ENCODE results near the gene RNF149.

Gene RNF149

DNA sequence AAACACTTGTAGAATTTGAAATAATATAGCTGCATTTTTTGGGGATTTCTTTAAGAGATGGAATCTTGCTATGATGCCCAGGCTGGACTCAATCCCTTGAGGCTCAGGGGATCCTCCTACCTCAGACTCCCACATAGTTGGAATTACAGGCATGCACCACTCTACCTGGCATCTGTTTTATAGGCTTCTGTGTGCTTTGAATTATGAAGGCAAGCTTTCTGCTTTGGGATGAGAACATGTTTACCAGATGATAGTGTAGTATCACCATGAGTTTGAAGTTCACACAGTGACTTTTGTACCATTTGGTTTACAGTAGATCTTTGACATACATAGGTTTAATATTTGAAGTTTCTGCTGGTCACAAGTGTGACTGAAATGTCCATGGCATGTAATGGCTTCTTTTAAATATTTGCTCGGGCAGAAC is 45.1 kb downstream of the RNF149 start:
- TF ChIP-seq ZFP30 (CRISPR knock-in tag; IDR thresholded peaks at IDR 0.05) = no peak
- no peak for TF ChIP-seq ISL1 (CRISPR knock-in tag; IDR thresholded peaks at IDR 0.05)
- no peak for TF ChIP-seq OSR1 (CRISPR knock-in tag; IDR thresholded peaks at IDR 0.05)
- TF ChIP-seq, protein P1, sequence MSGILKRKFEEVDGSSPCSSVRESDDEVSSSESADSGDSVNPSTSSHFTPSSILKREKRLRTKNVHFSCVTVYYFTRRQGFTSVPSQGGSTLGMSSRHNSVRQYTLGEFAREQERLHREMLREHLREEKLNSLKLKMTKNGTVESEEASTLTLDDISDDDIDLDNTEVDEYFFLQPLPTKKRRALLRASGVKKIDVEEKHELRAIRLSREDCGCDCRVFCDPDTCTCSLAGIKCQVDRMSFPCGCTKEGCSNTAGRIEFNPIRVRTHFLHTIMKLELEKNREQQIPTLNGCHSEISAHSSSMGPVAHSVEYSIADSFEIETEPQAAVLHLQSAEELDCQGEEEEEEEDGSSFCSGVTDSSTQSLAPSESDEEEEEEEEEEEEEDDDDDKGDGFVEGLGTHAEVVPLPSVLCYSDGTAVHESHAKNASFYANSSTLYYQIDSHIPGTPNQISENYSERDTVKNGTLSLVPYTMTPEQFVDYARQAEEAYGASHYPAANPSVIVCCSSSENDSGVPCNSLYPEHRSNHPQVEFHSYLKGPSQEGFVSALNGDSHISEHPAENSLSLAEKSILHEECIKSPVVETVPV (CRISPR knock-in tag; IDR thresholded peaks at IDR 0.05) = no peak
- TF ChIP-seq TOX (CRISPR knock-in tag; IDR thresholded peaks at IDR 0.05; ENCODE audit: borderline replicate concordance) = no peak
- no peak for ATAC-seq

DNA sequence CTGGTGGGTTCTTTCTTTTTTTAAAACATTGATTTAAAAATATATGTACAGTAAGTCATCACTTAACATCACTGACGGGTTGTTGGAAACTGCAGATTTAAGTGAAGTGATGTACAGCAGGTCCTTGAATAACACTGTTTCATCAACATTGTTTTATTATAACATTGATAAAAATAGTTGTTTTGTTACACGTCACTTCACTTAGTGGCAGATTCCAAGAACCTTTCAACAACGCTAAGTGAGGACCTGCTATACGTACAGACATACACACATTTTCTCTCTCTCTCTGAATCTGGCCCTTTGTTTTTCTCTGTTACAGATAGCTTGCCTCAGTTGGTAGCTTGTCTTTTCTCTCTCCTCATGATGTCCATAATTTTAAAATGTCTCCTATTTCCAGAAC is 46.4 kb downstream of the RNF149 start:
- ATAC-seq = no peak
- no peak for TF ChIP-seq ZNF8 (CRISPR knock-in tag; IDR thresholded peaks at IDR 0.05)
- no peak for TF ChIP-seq ZNF565 (CRISPR knock-in tag; conservative IDR thresholded peaks at IDR 0.05; ENCODE audit: low read depth)
- no peak for TF ChIP-seq ZFP30 (CRISPR knock-in tag; IDR thresholded peaks at IDR 0.05)
- no peak for TF ChIP-seq CSDC2 (CRISPR knock-in tag; IDR thresholded peaks at IDR 0.05)
- no peak for TF ChIP-seq ZNF70 (CRISPR knock-in tag; IDR thresholded peaks at IDR 0.05)
- TF ChIP-seq, protein P2, sequence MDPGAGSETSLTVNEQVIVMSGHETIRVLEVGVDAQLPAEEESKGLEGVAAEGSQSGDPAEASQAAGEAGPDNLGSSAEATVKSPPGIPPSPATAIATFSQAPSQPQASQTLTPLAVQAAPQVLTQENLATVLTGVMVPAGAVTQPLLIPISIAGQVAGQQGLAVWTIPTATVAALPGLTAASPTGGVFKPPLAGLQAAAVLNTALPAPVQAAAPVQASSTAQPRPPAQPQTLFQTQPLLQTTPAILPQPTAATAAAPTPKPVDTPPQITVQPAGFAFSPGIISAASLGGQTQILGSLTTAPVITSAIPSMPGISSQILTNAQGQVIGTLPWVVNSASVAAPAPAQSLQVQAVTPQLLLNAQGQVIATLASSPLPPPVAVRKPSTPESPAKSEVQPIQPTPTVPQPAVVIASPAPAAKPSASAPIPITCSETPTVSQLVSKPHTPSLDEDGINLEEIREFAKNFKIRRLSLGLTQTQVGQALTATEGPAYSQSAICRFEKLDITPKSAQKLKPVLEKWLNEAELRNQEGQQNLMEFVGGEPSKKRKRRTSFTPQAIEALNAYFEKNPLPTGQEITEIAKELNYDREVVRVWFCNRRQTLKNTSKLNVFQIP (CRISPR knock-in tag; IDR thresholded peaks at IDR 0.05; ENCODE audit: borderline replicate concordance, low read depth) = no peak
- TF ChIP-seq GLIS3 (CRISPR knock-in tag; IDR thresholded peaks at IDR 0.05) = no peak
- TF ChIP-seq, protein P3, sequence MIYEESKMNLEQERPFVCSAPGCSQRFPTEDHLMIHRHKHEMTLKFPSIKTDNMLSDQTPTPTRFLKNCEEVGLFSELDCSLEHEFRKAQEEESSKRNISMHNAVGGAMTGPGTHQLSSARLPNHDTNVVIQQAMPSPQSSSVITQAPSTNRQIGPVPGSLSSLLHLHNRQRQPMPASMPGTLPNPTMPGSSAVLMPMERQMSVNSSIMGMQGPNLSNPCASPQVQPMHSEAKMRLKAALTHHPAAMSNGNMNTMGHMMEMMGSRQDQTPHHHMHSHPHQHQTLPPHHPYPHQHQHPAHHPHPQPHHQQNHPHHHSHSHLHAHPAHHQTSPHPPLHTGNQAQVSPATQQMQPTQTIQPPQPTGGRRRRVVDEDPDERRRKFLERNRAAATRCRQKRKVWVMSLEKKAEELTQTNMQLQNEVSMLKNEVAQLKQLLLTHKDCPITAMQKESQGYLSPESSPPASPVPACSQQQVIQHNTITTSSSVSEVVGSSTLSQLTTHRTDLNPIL (CRISPR knock-in tag; IDR thresholded peaks at IDR 0.05; ENCODE audit: low read depth) = no peak
- TF ChIP-seq, protein P4, sequence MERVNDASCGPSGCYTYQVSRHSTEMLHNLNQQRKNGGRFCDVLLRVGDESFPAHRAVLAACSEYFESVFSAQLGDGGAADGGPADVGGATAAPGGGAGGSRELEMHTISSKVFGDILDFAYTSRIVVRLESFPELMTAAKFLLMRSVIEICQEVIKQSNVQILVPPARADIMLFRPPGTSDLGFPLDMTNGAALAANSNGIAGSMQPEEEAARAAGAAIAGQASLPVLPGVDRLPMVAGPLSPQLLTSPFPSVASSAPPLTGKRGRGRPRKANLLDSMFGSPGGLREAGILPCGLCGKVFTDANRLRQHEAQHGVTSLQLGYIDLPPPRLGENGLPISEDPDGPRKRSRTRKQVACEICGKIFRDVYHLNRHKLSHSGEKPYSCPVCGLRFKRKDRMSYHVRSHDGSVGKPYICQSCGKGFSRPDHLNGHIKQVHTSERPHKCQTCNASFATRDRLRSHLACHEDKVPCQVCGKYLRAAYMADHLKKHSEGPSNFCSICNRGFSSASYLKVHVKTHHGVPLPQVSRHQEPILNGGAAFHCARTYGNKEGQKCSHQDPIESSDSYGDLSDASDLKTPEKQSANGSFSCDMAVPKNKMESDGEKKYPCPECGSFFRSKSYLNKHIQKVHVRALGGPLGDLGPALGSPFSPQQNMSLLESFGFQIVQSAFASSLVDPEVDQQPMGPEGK (CRISPR knock-in tag; IDR thresholded peaks at IDR 0.05; ENCODE audit: borderline replicate concordance) = no peak
- no peak for TF ChIP-seq ARNTL (CRISPR knock-in tag; IDR thresholded peaks at IDR 0.05; ENCODE audit: borderline replicate concordance, low read depth)
- TF ChIP-seq SNAI2 (CRISPR knock-in tag; IDR thresholded peaks at IDR 0.05) = no peak
- TF ChIP-seq, protein P1 (CRISPR knock-in tag; IDR thresholded peaks at IDR 0.05) = no peak
- TF ChIP-seq TCF4 (CRISPR knock-in tag; IDR thresholded peaks at IDR 0.05; ENCODE audit: borderline replicate concordance) = no peak
- TF ChIP-seq RARB (CRISPR knock-in tag; IDR thresholded peaks at IDR 0.05) = no peak
- no peak for TF ChIP-seq ESRRG (CRISPR knock-in tag; IDR thresholded peaks at IDR 0.05)
- no peak for TF ChIP-seq ZFP3 (CRISPR knock-in tag; IDR thresholded peaks at IDR 0.05)

DNA sequence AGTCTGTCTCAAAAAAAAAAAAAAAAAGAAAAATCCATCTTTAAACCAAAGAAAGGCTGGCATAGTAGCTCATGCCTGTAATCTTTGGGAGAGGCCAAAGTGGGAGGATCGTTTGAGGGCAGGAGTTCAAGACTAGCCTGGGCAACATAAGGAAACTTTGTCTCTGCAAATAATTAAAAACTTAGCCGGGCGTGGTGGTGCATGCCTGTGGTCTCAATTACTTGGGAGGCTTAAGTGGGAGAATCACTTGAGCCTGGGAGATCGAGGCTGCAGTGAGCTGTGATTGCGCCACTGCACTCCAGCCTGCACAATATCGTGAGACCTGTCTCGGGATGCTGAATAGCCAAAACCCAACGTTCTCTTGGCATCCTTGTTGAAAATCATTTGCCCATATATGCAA is 49.7 kb downstream of the RNF149 start:
- no peak for ATAC-seq
- no peak for TF ChIP-seq SNAI2 (CRISPR knock-in tag; IDR thresholded peaks at IDR 0.05)
- TF ChIP-seq ZC3H10 (CRISPR knock-in tag; IDR thresholded peaks at IDR 0.05) = no peak
- TF ChIP-seq ZFP30 (CRISPR knock-in tag; IDR thresholded peaks at IDR 0.05) = no peak
- TF ChIP-seq ZNF565 (CRISPR knock-in tag; conservative IDR thresholded peaks at IDR 0.05; ENCODE audit: low read depth) = no peak
- TF ChIP-seq GLIS3 (CRISPR knock-in tag; IDR thresholded peaks at IDR 0.05) = no peak
- TF ChIP-seq ZNF70 (CRISPR knock-in tag; IDR thresholded peaks at IDR 0.05) = no peak
- TF ChIP-seq ZFP3 (CRISPR knock-in tag; IDR thresholded peaks at IDR 0.05) = no peak
- TF ChIP-seq ISL1 (CRISPR knock-in tag; IDR thresholded peaks at IDR 0.05) = no peak
- TF ChIP-seq TOX (CRISPR knock-in tag; IDR thresholded peaks at IDR 0.05; ENCODE audit: borderline replicate concordance) = no peak
- TF ChIP-seq CSDC2 (CRISPR knock-in tag; IDR thresholded peaks at IDR 0.05) = no peak
- TF ChIP-seq, protein P5, sequence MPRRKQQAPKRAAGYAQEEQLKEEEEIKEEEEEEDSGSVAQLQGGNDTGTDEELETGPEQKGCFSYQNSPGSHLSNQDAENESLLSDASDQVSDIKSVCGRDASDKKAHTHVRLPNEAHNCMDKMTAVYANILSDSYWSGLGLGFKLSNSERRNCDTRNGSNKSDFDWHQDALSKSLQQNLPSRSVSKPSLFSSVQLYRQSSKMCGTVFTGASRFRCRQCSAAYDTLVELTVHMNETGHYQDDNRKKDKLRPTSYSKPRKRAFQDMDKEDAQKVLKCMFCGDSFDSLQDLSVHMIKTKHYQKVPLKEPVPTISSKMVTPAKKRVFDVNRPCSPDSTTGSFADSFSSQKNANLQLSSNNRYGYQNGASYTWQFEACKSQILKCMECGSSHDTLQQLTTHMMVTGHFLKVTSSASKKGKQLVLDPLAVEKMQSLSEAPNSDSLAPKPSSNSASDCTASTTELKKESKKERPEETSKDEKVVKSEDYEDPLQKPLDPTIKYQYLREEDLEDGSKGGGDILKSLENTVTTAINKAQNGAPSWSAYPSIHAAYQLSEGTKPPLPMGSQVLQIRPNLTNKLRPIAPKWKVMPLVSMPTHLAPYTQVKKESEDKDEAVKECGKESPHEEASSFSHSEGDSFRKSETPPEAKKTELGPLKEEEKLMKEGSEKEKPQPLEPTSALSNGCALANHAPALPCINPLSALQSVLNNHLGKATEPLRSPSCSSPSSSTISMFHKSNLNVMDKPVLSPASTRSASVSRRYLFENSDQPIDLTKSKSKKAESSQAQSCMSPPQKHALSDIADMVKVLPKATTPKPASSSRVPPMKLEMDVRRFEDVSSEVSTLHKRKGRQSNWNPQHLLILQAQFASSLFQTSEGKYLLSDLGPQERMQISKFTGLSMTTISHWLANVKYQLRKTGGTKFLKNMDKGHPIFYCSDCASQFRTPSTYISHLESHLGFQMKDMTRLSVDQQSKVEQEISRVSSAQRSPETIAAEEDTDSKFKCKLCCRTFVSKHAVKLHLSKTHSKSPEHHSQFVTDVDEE (CRISPR knock-in tag; IDR thresholded peaks at IDR 0.05) = no peak
- TF ChIP-seq RARB (CRISPR knock-in tag; IDR thresholded peaks at IDR 0.05) = no peak
- TF ChIP-seq PPARA (CRISPR knock-in tag; IDR thresholded peaks at IDR 0.05; ENCODE audit: borderline replicate concordance) = no peak
- no peak for TF ChIP-seq OSR1 (CRISPR knock-in tag; IDR thresholded peaks at IDR 0.05)
- TF ChIP-seq ESRRG (CRISPR knock-in tag; IDR thresholded peaks at IDR 0.05) = no peak
- TF ChIP-seq, protein P3 (CRISPR knock-in tag; IDR thresholded peaks at IDR 0.05; ENCODE audit: low read depth) = no peak
- TF ChIP-seq, protein P4 (CRISPR knock-in tag; IDR thresholded peaks at IDR 0.05; ENCODE audit: borderline replicate concordance) = no peak
